ENCODE measurements around the gene RGS9.

The RGS9 gene

GRCh38 chr17:65163990-65164495 lies 26.9 kb downstream of the RGS9 start:
- no peak for TF ChIP-seq CTCF (IDR thresholded peaks at IDR 0.05; ENCODE audit: low read depth, low read length)
- no peak overlapping the region for H3K4me3 ChIP-seq (replicated peaks in 1 of 2; ENCODE audit: low read depth in 2 of 2, low read length in 2 of 2)
- peak; percentile 50 to 83 for DNase-seq (ENCODE audit: low read depth in 2 of 2)

- DNase-seq (ENCODE audit: low read depth in 2 of 2), result no peak
Observed at GRCh38 chr17:65166787-65167186, 29.6 kb downstream of the RGS9 start.

GRCh38 chr17:65167566-65167965 lies 30.4 kb downstream of the RGS9 start:
- no peak for DNase-seq (ENCODE audit: low read depth in 2 of 2)
- TF ChIP-seq CTCF (IDR thresholded peaks at IDR 0.05; ENCODE audit: low read depth, low read length), result no peak
- H3K4me3 ChIP-seq (replicated peaks in 1 of 2; ENCODE audit: low read depth in 2 of 2, low read length in 2 of 2), result no peak overlapping the region

More at GRCh38 chr17:65166787-65167186, 29.6 kb downstream of the RGS9 start:
- no peak for TF ChIP-seq CTCF (IDR thresholded peaks at IDR 0.05; ENCODE audit: low read depth, low read length)
- no peak overlapping the region for H3K4me3 ChIP-seq (replicated peaks in 1 of 2; ENCODE audit: low read depth in 2 of 2, low read length in 2 of 2)

GRCh38 chr17:65169691-65170090 lies 32.5 kb downstream of the RGS9 start:
- H3K4me3 ChIP-seq (replicated peaks in 1 of 2; ENCODE audit: low read depth in 2 of 2, low read length in 2 of 2), result no peak overlapping the region
- TF ChIP-seq CTCF (IDR thresholded peaks at IDR 0.05; ENCODE audit: low read depth, low read length), result no peak
- DNase-seq (ENCODE audit: low read depth in 2 of 2), result no peak

GRCh38 chr17:65170839-65171238 lies 33.7 kb downstream of the RGS9 start:
- no peak for TF ChIP-seq CTCF (IDR thresholded peaks at IDR 0.05; ENCODE audit: low read depth, low read length)
- H3K4me3 ChIP-seq (replicated peaks in 1 of 2; ENCODE audit: low read depth in 2 of 2, low read length in 2 of 2), result no peak overlapping the region
- peak; percentile 54 to 72 for DNase-seq (ENCODE audit: low read depth in 2 of 2)

- DNase-seq (ENCODE audit: low read depth in 2 of 2), result no peak
- no peak overlapping the region for H3K4me3 ChIP-seq (replicated peaks in 1 of 2; ENCODE audit: low read depth in 2 of 2, low read length in 2 of 2)
- no peak for TF ChIP-seq CTCF (IDR thresholded peaks at IDR 0.05; ENCODE audit: low read depth, low read length)
Observed at GRCh38 chr17:65171752-65172151, 34.6 kb downstream of the RGS9 start.

- no peak for DNase-seq (ENCODE audit: low read depth in 2 of 2)
- TF ChIP-seq CTCF (IDR thresholded peaks at IDR 0.05; ENCODE audit: low read depth, low read length), result no peak
- H3K4me3 ChIP-seq (replicated peaks in 1 of 2; ENCODE audit: low read depth in 2 of 2, low read length in 2 of 2), result no peak overlapping the region
Observed at GRCh38 chr17:65172496-65173136, 35.4 kb downstream of the RGS9 start.

Measured in cardiac fibroblast (primary cell).